ENCODE measurements around the gene SH3BP1.

- TF ChIP-seq, protein P1, sequence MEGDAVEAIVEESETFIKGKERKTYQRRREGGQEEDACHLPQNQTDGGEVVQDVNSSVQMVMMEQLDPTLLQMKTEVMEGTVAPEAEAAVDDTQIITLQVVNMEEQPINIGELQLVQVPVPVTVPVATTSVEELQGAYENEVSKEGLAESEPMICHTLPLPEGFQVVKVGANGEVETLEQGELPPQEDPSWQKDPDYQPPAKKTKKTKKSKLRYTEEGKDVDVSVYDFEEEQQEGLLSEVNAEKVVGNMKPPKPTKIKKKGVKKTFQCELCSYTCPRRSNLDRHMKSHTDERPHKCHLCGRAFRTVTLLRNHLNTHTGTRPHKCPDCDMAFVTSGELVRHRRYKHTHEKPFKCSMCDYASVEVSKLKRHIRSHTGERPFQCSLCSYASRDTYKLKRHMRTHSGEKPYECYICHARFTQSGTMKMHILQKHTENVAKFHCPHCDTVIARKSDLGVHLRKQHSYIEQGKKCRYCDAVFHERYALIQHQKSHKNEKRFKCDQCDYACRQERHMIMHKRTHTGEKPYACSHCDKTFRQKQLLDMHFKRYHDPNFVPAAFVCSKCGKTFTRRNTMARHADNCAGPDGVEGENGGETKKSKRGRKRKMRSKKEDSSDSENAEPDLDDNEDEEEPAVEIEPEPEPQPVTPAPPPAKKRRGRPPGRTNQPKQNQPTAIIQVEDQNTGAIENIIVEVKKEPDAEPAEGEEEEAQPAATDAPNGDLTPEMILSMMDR (conservative IDR thresholded peaks at IDR 0.05; ENCODE audit: low read depth in 2 of 2) = no peak
- TF ChIP-seq POLR2AphosphoS5 (IDR thresholded peaks at IDR 0.05; ENCODE audit: low read depth) (no peak), EZH2phosphoT487 (IDR thresholded peaks at IDR 0.05; ENCODE audit: unreplicated experiment) (no peak)
These were observed 36.7 kb downstream of the SH3BP1 start for GRCh38 chr22:37675930-37676735.

All from GM23338 (cell line).